ENCODE measurements around the gene RTL1. TPM values are rescaled to one million over a fixed set of nuclear protein-coding genes. Genes with fewer than 3 reads are reported as not detected.

The RTL1 gene
- polyA plus RNA-seq, 1 of the 3 experiments (the other 2 are of a cell fraction) = 0.07 TPM

DNA sequence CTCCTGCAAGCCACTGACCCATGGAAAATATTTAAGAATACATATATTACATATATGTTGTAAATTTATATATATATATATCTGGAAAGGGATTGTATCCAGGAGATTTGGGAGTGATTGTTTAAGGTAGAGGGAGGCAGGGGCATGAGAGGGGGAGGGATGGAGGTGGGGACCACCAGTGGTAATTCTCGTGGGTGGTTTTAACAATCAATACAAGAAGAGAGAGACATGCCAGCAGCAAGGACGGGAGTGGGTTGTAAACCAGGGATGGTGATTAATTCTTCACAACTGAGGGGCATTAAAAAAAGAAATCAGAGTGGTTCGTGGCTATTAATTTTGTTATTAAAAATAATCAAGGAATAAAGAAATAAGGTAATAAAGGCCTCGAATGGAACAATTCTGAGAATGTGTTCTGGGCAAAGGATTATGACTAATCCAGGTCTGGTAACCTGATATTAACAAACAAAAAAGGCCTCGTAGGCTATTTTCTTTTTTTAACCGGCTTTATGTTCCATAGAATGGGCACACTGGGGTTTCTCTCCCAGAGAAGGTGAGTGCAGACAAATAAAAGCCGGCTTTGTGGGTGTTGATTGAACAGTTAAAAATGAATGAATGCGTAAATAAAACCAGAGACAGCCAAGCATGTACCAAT, 8.3 kb upstream of the RTL1 start:
- ChIA-PET CTCF (no interaction called here), POLR2A (no interaction called here)
- Histone ChIP-seq H3F3A (replicated peaks; ENCODE audit: insufficient read depth) (no peaks in the 10 kb centered on the region), H3K79me2 (ENCODE audit: insufficient read depth) (no peaks in the 10 kb centered on the region), H3K9ac (no peak overlapping the region), H3K27me3 (ENCODE audit: insufficient read depth) (no peaks in the 10 kb centered on the region), H3K36me3 (replicated peaks in 1 of 2; ENCODE audit: control insufficient read depth in 1 of 2, insufficient read depth in 2 of 2, low read length in 1 of 2) (no peaks in the 10 kb centered on the region), H2AFZ (ENCODE audit: low read depth) (no peak overlapping the region), H3K27ac (ENCODE audit: low read depth in 2 of 2, low read length in 1 of 2) (no peak overlapping the region), H3K9me2 (no peaks in the 10 kb centered on the region), H3K4me3 (ENCODE audit: low read depth in 2 of 2, low read length in 1 of 2) (no peak overlapping the region), H3K9me3 (no peaks in the 10 kb centered on the region), H3K4me1 (ENCODE audit: control insufficient read depth in 1 of 2, insufficient read depth in 2 of 2, low read depth in 1 of 2, low read length in 1 of 2) (peaks cover 0 to 12% of the 10 kb centered on the region in 2 experiments; a peak in 1 of 4 replicates), H3K4me2 (no peak overlapping the region), H4K20me1 (ENCODE audit: insufficient read depth) (no peaks in the 10 kb centered on the region)
- 39% methylated on average over 8 of the region's 8 CpGs for WGBS (ENCODE audit: low lambda C conversion rate)
- no peak for TF ChIP-seq NFIC (IDR thresholded peaks at IDR 0.05; ENCODE audit: borderline replicate concordance)
- TF ChIP-seq RXRA (IDR thresholded peaks at IDR 0.05; ENCODE audit: borderline replicate concordance, low read depth) = no peak
- TF ChIP-seq, protein P1, sequence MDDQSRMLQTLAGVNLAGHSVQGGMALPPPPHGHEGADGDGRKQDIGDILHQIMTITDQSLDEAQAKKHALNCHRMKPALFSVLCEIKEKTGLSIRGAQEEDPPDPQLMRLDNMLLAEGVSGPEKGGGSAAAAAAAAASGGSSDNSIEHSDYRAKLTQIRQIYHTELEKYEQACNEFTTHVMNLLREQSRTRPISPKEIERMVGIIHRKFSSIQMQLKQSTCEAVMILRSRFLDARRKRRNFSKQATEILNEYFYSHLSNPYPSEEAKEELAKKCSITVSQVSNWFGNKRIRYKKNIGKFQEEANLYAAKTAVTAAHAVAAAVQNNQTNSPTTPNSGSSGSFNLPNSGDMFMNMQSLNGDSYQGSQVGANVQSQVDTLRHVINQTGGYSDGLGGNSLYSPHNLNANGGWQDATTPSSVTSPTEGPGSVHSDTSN (IDR thresholded peaks at IDR 0.05) = no peak
- TF ChIP-seq, protein P2, sequence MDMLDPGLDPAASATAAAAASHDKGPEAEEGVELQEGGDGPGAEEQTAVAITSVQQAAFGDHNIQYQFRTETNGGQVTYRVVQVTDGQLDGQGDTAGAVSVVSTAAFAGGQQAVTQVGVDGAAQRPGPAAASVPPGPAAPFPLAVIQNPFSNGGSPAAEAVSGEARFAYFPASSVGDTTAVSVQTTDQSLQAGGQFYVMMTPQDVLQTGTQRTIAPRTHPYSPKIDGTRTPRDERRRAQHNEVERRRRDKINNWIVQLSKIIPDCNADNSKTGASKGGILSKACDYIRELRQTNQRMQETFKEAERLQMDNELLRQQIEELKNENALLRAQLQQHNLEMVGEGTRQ (IDR thresholded peaks at IDR 0.05; ENCODE audit: borderline replicate concordance, low read depth, low read length) = no peak
- no peak for TF ChIP-seq EZH2phosphoT487 (IDR thresholded peaks at IDR 0.05; ENCODE audit: borderline replicate concordance, low read depth)
- no peak for DNase-seq

DNA sequence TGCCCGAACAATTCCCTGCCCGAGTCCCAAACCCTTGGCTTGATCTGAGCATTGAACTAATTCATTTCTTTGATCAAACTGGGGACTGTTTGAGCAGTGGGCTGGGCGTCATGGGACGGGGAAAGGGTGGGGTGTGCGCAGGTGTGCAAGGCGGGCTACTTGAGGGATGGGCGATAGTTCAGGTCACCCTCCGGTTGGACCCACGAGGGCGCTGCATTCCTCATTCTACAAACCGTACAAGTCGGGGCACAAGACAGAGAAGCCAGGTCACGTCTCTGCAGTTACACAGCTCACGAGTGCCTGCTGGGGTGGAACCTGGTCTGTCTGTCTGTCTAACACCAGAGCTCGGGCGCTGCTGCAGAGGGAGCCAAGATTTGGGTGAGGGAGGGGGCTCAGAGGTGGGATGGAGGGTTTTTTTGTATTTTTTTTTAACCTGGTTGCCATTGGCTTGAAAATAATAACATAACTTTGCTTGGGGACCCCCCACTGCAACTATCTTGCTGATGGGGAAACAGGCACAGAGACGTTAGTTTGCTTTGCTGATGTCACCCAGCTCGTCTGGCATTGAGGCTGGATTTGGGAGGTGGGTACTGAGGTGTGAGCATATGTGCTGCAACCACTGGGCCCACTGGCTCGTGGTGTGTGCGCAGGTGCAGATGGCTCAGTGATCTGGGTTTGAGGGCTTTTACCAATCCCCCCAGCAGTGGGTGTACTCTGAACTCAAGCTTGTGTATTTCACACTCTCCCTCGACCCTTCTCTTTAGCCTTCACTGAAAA, 7.6 kb upstream of the RTL1 start:
- Histone ChIP-seq H3K27me3 (ENCODE audit: insufficient read depth) (no peaks in the 10 kb centered on the region; the same call in 1 of the 2 replicates), H3K4me3 (ENCODE audit: low read depth in 2 of 2, low read length in 1 of 2) (no peak overlapping the region), H3F3A (replicated peaks; ENCODE audit: insufficient read depth) (no peaks in the 10 kb centered on the region), H3K36me3 (replicated peaks in 1 of 2; ENCODE audit: control insufficient read depth in 1 of 2, insufficient read depth in 2 of 2, low read length in 1 of 2) (no peaks in the 10 kb centered on the region), H3K4me1 (ENCODE audit: control insufficient read depth in 1 of 2, insufficient read depth in 2 of 2, low read depth in 1 of 2, low read length in 1 of 2) (peaks cover 0 to 19% of the 10 kb centered on the region in 2 experiments; a peak in 1 of 4 replicates), H3K4me2 (no peak overlapping the region), H2AFZ (ENCODE audit: low read depth) (no peak overlapping the region), H3K9ac (no peak overlapping the region), H3K27ac (ENCODE audit: low read depth in 2 of 2, low read length in 1 of 2) (no peak overlapping the region), H3K9me2 (no peaks in the 10 kb centered on the region), H3K9me3 (no peaks in the 10 kb centered on the region), H4K20me1 (ENCODE audit: insufficient read depth) (no peaks in the 10 kb centered on the region), H3K79me2 (ENCODE audit: insufficient read depth) (no peaks in the 10 kb centered on the region)
- WGBS (ENCODE audit: low lambda C conversion rate) = 73% methylated on average over 21 of the region's 21 CpGs
- POLR2A ChIA-PET = no interaction called here
- TF ChIP-seq, protein P3, sequence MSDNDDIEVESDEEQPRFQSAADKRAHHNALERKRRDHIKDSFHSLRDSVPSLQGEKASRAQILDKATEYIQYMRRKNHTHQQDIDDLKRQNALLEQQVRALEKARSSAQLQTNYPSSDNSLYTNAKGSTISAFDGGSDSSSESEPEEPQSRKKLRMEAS (IDR thresholded peaks at IDR 0.05; ENCODE audit: low read depth) = no peak
- CTCF ChIA-PET = no interaction called here
- no peak for DNase-seq

- CTCF ChIA-PET = no interaction called here
- Histone ChIP-seq H3K4me2 (no peak overlapping the region), H3K4me1 (ENCODE audit: control insufficient read depth in 1 of 2, insufficient read depth in 2 of 2, low read depth in 1 of 2, low read length in 1 of 2) (peaks cover 0 to 32% of the 10 kb centered on the region in 2 experiments; a peak in 1 of 4 replicates), H3K27ac (ENCODE audit: low read depth in 2 of 2, low read length in 1 of 2) (no peak overlapping the region), H3K9me3 (no peaks in the 10 kb centered on the region), H3K27me3 (ENCODE audit: insufficient read depth) (peaks cover 6% of the 10 kb centered on the region; the same call in 1 of the 2 replicates), H3K36me3 (replicated peaks in 1 of 2; ENCODE audit: control insufficient read depth in 1 of 2, insufficient read depth in 2 of 2, low read length in 1 of 2) (no peaks in the 10 kb centered on the region), H3K4me3 (ENCODE audit: low read depth in 2 of 2, low read length in 1 of 2) (no peak overlapping the region; a peak in 1 of 4 replicates), H4K20me1 (ENCODE audit: insufficient read depth) (no peaks in the 10 kb centered on the region), H2AFZ (ENCODE audit: low read depth) (no peak overlapping the region), H3F3A (replicated peaks; ENCODE audit: insufficient read depth) (no peaks in the 10 kb centered on the region), H3K79me2 (ENCODE audit: insufficient read depth) (no peaks in the 10 kb centered on the region), H3K9me2 (no peaks in the 10 kb centered on the region), H3K9ac (no peak overlapping the region)
- DNase-seq = no peak
- 73% methylated on average over 9 of the region's 9 CpGs for WGBS (ENCODE audit: low lambda C conversion rate)
- POLR2A ChIA-PET = no interaction called here
- TF ChIP-seq ELF1 (IDR thresholded peaks at IDR 0.05) (no peak), FOXJ3 (CRISPR knock-in tag; IDR thresholded peaks at IDR 0.05) (no peak), RAD21 (IDR thresholded peaks at IDR 0.05; ENCODE audit: low read length) (no peak), TCF12 (IDR thresholded peaks at IDR 0.05) (no peak), FOXM1 (IDR thresholded peaks at IDR 0.05; ENCODE audit: low read depth) (no peak), CTCF (IDR thresholded peaks at IDR 0.05) (no peak)
- TF ChIP-seq, protein P3 (IDR thresholded peaks at IDR 0.05; ENCODE audit: low read depth) = no peak
These were observed 5.9 kb upstream of the RTL1 start for GRCh38 chr14:100909439-100909838.
